Activated B cell treated with CpG ODN at 0.5 μM for 24 hours (primary cell): ENCODE data around the gene ENOX1. TPM values are rescaled to one million over a fixed set of nuclear protein-coding genes. Genes with fewer than 3 reads are reported as not detected.

Experiments used
- ATAC-seq: fragments of 200-7000 bp; cut with Tn5 transposase; one replicate; pipeline ENCODE4 v1.10.0; 2021; ENCODE audit warnings: low read depth, mild to moderate bottlenecking, moderate library complexity
- CTCF ChIA-PET: fragments of 350-600 bp; sonication (Branson Sonifier 250); formaldehyde crosslinking; loops from one replicate; lab custom pipeline; 2021; ENCODE audit warnings: antibody characterized with exemption; lab: Charles Lee
- POLR2A ChIA-PET: fragments of 350-600 bp; sonication (Branson Sonifier 250); formaldehyde crosslinking; loops from one replicate; lab custom pipeline; 2021; ENCODE audit warnings: antibody characterized with exemption; lab: Charles Lee
- DNase-seq: peaks from one replicate; pipeline ENCODE4 v3.0.0; 2022
- H3K27ac Mint-ChIP-seq: one replicate; pipeline ENCODE4 v1.8.0; 2020; ENCODE audit warnings: mixed read lengths
- H3K27me3 Mint-ChIP-seq: one replicate; pipeline ENCODE4 v1.8.0; 2021; ENCODE audit warnings: mixed read lengths
- H3K36me3 Mint-ChIP-seq: one replicate; pipeline ENCODE4 v1.8.0; 2021; ENCODE audit warnings: low read depth, mixed read lengths
- H3K4me1 Mint-ChIP-seq: one replicate; pipeline ENCODE4 v1.8.0; 2021; ENCODE audit warnings: mixed read lengths
- H3K4me3 Mint-ChIP-seq: one replicate; pipeline ENCODE4 v1.8.0; 2020; ENCODE audit warnings: mild to moderate bottlenecking, mixed read lengths
- H3K9me3 Mint-ChIP-seq: one replicate; pipeline ENCODE4 v1.8.0; 2020; ENCODE audit warnings: mixed read lengths
- intact Hi-C: fragments of 100-400 bp; cut with micrococcal nuclease; formaldehyde crosslinking; loops from one replicate; pipeline ENCODE4 v1.15.1; 2024
- total RNA-seq: library from RNA; stranded (reverse); gene quantifications from 2 replicates; pipeline ENCODE4 v1.2.3, GENCODE V29; 2022
- TF ChIP-seq, protein P1 (sequence below): fragments of 200-600 bp; IDR thresholded peaks from one replicate; pipeline ENCODE4 v1.8.0; 2022; ENCODE audit warnings: antibody characterized with exemption, mild to moderate bottlenecking

ENOX1 gene
- total RNA-seq, 1 donor from 2014 or later = not detected

DNA sequence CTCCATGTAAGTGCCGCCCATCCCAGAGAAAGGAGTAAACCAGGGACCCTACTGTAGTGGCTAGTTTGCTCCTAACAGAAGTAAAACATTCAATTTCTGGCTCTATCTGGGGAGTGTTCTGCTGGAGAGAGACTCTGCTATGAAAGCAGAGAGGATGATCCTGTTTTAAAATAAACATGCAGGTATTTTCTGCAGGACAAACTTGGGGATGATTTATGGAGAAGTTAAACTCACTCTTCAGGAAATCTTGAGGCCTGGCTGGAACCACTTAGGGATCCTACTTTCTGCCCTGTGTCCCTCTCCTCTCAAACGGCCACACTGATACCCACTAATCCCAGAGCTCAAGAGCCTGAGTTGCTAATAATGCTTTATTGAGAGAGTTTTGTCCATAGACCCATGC lies 482.3 kb downstream of the ENOX1 start:
- Mint-ChIP-seq H3K36me3 (no peaks in the 10 kb centered on the region), H3K27me3 (peaks cover 8% of the 10 kb centered on the region), H3K4me3 (no peak overlapping the region), H3K4me1 (peaks cover 12% of the 10 kb centered on the region), H3K9me3 (no peaks in the 10 kb centered on the region), H3K27ac (no peak overlapping the region)
- ATAC-seq (no peak), DNase-seq (no peak)
- intact Hi-C loops = no loop called here
- ChIA-PET POLR2A (no interaction called here), CTCF (no interaction called here)
- TF ChIP-seq, protein P1, sequence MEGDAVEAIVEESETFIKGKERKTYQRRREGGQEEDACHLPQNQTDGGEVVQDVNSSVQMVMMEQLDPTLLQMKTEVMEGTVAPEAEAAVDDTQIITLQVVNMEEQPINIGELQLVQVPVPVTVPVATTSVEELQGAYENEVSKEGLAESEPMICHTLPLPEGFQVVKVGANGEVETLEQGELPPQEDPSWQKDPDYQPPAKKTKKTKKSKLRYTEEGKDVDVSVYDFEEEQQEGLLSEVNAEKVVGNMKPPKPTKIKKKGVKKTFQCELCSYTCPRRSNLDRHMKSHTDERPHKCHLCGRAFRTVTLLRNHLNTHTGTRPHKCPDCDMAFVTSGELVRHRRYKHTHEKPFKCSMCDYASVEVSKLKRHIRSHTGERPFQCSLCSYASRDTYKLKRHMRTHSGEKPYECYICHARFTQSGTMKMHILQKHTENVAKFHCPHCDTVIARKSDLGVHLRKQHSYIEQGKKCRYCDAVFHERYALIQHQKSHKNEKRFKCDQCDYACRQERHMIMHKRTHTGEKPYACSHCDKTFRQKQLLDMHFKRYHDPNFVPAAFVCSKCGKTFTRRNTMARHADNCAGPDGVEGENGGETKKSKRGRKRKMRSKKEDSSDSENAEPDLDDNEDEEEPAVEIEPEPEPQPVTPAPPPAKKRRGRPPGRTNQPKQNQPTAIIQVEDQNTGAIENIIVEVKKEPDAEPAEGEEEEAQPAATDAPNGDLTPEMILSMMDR = no peak

DNA sequence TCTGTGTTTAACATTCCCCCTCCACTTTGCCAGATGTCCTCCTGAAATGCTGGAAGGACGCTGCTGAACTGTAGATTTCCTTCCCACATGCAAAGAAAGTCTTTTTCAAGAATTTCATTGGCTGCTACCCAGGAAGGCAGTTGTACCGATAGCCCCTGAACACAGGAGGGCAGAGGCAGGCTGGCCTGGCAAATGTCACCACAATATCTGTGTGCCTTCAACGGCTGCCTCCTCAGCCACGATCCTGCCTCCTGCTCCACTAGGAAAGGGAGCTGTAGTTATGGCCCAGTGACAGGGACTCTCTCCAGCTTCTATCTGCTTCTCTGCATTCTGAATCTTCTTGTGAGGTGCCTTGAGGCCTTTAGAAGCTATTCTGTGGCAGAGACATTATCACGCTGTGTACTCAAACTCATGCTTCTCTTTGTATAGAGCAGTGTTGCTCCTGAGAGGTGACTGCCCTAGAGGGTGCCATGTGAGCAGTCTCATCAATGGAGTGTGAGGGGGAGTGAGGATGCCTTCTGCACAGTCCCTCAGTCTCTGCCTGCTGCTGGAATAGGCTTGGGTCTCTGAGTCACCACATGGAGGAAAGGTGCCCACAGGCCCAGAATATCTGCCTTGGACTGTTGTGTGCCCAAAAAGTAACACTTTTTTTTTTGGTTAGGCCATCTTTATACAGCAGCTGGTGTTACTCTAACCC lies 483.6 kb downstream of the ENOX1 start:
- intact Hi-C loops = no loop called here
- Mint-ChIP-seq H3K36me3 (no peaks in the 10 kb centered on the region), H3K27me3 (peaks cover 11% of the 10 kb centered on the region), H3K4me1 (peaks cover 9% of the 10 kb centered on the region), H3K9me3 (no peaks in the 10 kb centered on the region), H3K27ac (no peak overlapping the region), H3K4me3 (no peak overlapping the region)
- no peak for ATAC-seq
- POLR2A ChIA-PET = no interaction called here
- DNase-seq = no peak
- CTCF ChIA-PET = no interaction called here
- TF ChIP-seq, protein P1 = no peak

DNA sequence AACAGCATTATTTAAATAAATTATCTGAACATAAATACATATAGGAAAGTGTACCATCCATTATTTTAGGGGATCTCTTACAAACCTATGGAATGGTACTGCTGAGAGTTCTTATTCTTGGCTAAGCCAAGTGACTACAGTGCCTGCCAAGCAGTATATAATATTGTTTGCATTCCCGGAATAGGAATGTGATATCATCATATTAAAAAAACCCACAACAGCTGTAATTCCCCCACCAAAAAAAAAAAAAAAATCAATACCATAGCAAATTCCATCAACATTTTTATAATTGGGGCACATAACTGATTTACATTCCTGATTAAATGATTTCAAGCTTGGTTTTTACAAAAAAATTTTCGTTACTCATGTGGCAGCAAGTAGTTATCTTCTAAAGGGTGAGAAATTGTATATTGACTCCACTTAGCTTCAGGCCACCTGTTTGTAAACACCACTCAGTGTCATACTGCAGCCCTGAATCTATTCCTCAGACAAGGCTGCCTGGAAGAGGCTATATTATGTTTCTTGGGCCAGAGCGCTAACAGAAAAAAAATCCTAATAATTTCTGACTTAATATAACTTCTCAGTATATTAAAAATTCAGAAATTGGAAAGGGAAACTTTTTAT lies 485.3 kb downstream of the ENOX1 start:
- peaks cover 14% of the 10 kb centered on the region for H3K27me3 Mint-ChIP-seq
- H3K27ac Mint-ChIP-seq = no peak overlapping the region
- H3K9me3 Mint-ChIP-seq = no peaks in the 10 kb centered on the region
- ATAC-seq (no peak), DNase-seq (no peak)
- TF ChIP-seq, protein P1 = no peak
- H3K4me1 Mint-ChIP-seq = no peaks in the 10 kb centered on the region
- CTCF ChIA-PET = no interaction called here
- no peaks in the 10 kb centered on the region for H3K36me3 Mint-ChIP-seq
- intact Hi-C loops = no loop called here
- POLR2A ChIA-PET = no interaction called here
- no peak overlapping the region for H3K4me3 Mint-ChIP-seq

DNA sequence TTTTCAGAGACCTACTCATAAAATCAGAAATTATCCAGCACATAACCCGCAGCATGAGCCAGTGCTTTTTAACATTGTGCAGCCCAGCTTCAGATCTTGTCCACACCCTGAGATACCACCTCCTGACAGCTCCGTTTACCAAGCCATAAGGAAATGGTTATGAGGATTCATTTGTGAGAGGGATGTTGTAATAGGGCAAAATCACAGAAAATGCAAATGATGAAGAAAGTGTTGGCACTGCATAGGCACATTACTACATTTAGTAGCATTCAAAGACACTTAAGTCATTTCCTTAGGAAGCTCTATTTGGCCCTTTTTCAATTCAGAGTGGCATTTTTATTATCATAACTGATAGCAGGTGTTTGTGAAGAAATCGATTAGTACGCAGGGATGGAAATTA lies 485.9 kb downstream of the ENOX1 start:
- no peak overlapping the region for H3K4me3 Mint-ChIP-seq
- H3K27me3 Mint-ChIP-seq = peaks cover 14% of the 10 kb centered on the region
- no peaks in the 10 kb centered on the region for H3K9me3 Mint-ChIP-seq
- H3K27ac Mint-ChIP-seq = no peak overlapping the region
- no peaks in the 10 kb centered on the region for H3K4me1 Mint-ChIP-seq
- intact Hi-C loops = no loop called here
- ATAC-seq (no peak), DNase-seq (no peak)
- TF ChIP-seq, protein P1 = no peak
- ChIA-PET POLR2A (no interaction called here), CTCF (no interaction called here)
- H3K36me3 Mint-ChIP-seq = no peaks in the 10 kb centered on the region

DNA sequence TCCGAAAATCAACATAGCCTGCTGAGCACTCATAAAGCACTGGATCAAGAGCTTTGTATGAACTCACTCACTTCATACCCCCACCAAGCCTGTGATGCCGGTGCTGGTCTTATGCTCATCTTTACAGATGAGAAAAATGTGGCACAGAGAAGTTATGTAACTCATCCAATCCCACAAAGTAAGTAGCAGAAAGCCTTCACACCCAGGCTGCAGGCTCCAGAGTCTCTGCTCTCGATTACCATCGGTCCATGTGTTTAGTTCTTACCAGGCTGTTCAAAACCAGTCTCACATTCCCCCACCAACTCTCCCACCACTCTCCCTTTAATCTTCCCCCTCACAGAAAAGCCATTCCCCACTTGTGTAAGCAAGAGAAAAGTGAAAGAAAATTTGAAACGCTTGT lies 487.4 kb downstream of the ENOX1 start:
- Mint-ChIP-seq H3K4me3 (no peak overlapping the region), H3K27ac (no peak overlapping the region), H3K27me3 (peaks cover 20% of the 10 kb centered on the region), H3K4me1 (no peaks in the 10 kb centered on the region), H3K36me3 (no peaks in the 10 kb centered on the region), H3K9me3 (no peaks in the 10 kb centered on the region)
- ATAC-seq (no peak), DNase-seq (no peak)
- CTCF ChIA-PET = no interaction called here
- POLR2A ChIA-PET = no interaction called here
- TF ChIP-seq, protein P1 = no peak
- intact Hi-C loops = no loop called here
